K562 (cell line): ENCODE data around the gene PPP2R2D. TPM values are rescaled to one million over a fixed set of nuclear protein-coding genes. Genes with fewer than 3 reads are reported as not detected.
A peak's percentile ranks its signal among the peaks of the same experiment; 100 is the strongest.

Experiments
- ATAC-seq: fragments of 200-7000 bp; cut with Tn5 transposase; 3 replicates; pipeline ENCODE4 v1.9.1; 2020; ENCODE audit warnings: moderate library complexity
- BruUV-seq: library from RNA; stranded (reverse); fragments of 400-500 nt; replicated peaks from 2 replicates; lab custom pipeline; 2021; lab: Mats Ljungman, UMichigan
- CTCF ChIA-PET: fragments of 300-600 bp; formaldehyde crosslinking; extraction: SDS; loops from one replicate; lab custom pipeline; 2021; ENCODE audit warnings: low intra/inter-chr PET ratio; lab: Yijun Ruan, JAX
- POLR2A ChIA-PET: fragments of 300-600, 350-650 bp; sonication (Branson Sonifier 250); formaldehyde crosslinking; extraction: SDS; loops from one replicate; lab custom pipeline; 2021; ENCODE audit warnings: antibody characterized with exemption, inconsistent platforms; lab: Yijun Ruan, JAX
- DNase-seq, 4 experiments: peaks; one replicate each; pipeline versions ENCODE4 v3.0.0 to v3.0.0-alpha.2; 2011 to 2018; ENCODE audit warnings: low spot score in 3 of 4, mixed read lengths in 3 of 4; ENCODE audit errors: extremely low read depth in 1 of 4
- FAIRE-seq: peaks from 2 replicates; lab custom pipeline; 2011; peaks lifted over from hg19 to GRCh38; lab: Jason Lieb, UNC
- H2AFZ ChIP-seq: 2 replicates; pipeline ENCODE4 v1.6.0; 2011; ENCODE audit warnings: low read depth, low read length, control low read depth, inconsistent platforms
- H3K27ac ChIP-seq: fragments of 200-600 bp; 3 replicates; pipeline ENCODE4 v1.8.0; 2011; ENCODE audit warnings: low read depth, mild to moderate bottlenecking, control low read depth, inconsistent platforms, low read length, moderate library complexity, mixed read lengths; ENCODE audit errors: extremely low read depth
- H3K27me3 ChIP-seq, 2 experiments: fragments of 300-600 bp in 1 of 2; 2 replicates in 1 of 2; 3 replicates in 1 of 2; pipeline versions ENCODE4 v1.6.0 to v1.8.0; 2011; ENCODE audit warnings: inconsistent platforms in 2 of 2, low read length in 2 of 2, mild to moderate bottlenecking in 1 of 2, mixed read lengths in 1 of 2, moderate library complexity in 1 of 2; ENCODE audit not compliant: control insufficient read depth in 2 of 2, insufficient read depth in 2 of 2
- H3K36me3 ChIP-seq: fragments of 300-600 bp; 3 replicates; pipeline ENCODE4 v1.8.0; 2011; ENCODE audit warnings: mild to moderate bottlenecking, low read length, inconsistent platforms; ENCODE audit not compliant: control insufficient read depth, insufficient read depth
- H3K4me1 ChIP-seq, 2 experiments: fragments of 200-600 bp in 1 of 2; replicated peaks in 1 of 2; 2 replicates in 1 of 2; 3 replicates in 1 of 2; pipeline versions ENCODE4 v1.5.1 to v1.8.0; 2011; ENCODE audit warnings: inconsistent platforms in 2 of 2, low read length in 2 of 2, mild to moderate bottlenecking in 1 of 2, mixed read lengths in 1 of 2, moderate library complexity in 1 of 2; ENCODE audit not compliant: control insufficient read depth in 2 of 2, insufficient read depth in 2 of 2
- H3K4me2 ChIP-seq: 2 replicates; pipeline ENCODE4 v1.6.1; 2011; ENCODE audit warnings: low read length, control low read depth, inconsistent platforms, mixed read lengths; ENCODE audit not compliant: insufficient read depth
- H3K4me3 ChIP-seq: fragments of 200-600 bp; sonication (generic), shearing (Covaris generic); 2 replicates; pipeline ENCODE4 v1.5.1; 2016; ENCODE audit warnings: control low read depth, inconsistent platforms
- H3K79me2 ChIP-seq: fragments of 200-600 bp; 3 replicates; pipeline ENCODE4 v1.8.0; 2011; ENCODE audit warnings: low read length, inconsistent platforms; ENCODE audit not compliant: control insufficient read depth, insufficient read depth
- H3K9ac ChIP-seq, 2 experiments: 2 replicates each; pipeline versions ENCODE4 v1.6.0 to v1.6.1; 2011; ENCODE audit warnings: low read depth in 2 of 2, low read length in 2 of 2, control low read depth in 1 of 2, inconsistent platforms in 1 of 2, mild to moderate bottlenecking in 1 of 2, mixed read lengths in 1 of 2; ENCODE audit not compliant: insufficient read depth in 1 of 2
- H3K9me1 ChIP-seq: one replicate; pipeline ENCODE4 v1.6.0; 2011; ENCODE audit warnings: inconsistent platforms, mild to moderate bottlenecking, low read length, moderate library complexity; ENCODE audit not compliant: control insufficient read depth, insufficient read depth
- H3K9me3 ChIP-seq: replicated peaks from 2 replicates; pipeline ENCODE4 v1.5.1; 2011; ENCODE audit warnings: low read depth, low read length, inconsistent platforms; ENCODE audit not compliant: control insufficient read depth, insufficient read depth
- H4K20me1 ChIP-seq: replicated peaks from 2 replicates; pipeline ENCODE4 v1.6.1; 2011; ENCODE audit warnings: low read length, inconsistent platforms, mixed read lengths; ENCODE audit not compliant: control insufficient read depth, insufficient read depth
- BACH1 ChIP-seq: fragments of 200-800 bp; sonication (Bioruptor generic); IDR thresholded peaks from 2 replicates; pipeline ENCODE4 v1.6.1; 2016; ENCODE audit warnings: missing genetic modification characterization, missing compliant biosample characterization
- ETV1 ChIP-seq: fragments of 450-650 bp; conservative IDR thresholded peaks from 2 replicates; pipeline ENCODE4 v1.6.1; 2016; ENCODE audit warnings: missing genetic modification characterization, control low read depth, low read depth, missing compliant biosample characterization
- FOXJ2 ChIP-seq: fragments of 200-800 bp; sonication (Bioruptor generic); IDR thresholded peaks from 2 replicates; pipeline ENCODE4 v1.6.1; 2016; ENCODE audit warnings: missing genetic modification characterization, missing compliant biosample characterization
- FOXM1 ChIP-seq, 2 experiments: fragments of 450-650 bp in 1 of 2; sonication (generic) in 1 of 2; formaldehyde crosslinking in 1 of 2; IDR thresholded peaks; 2 replicates each; pipeline versions ENCODE4 v1.6.1 to v1.9.0; 2017 to 2022; ENCODE audit warnings: low read depth in 2 of 2, mild to moderate bottlenecking in 2 of 2, missing genetic modification reagents in 1 of 2, moderate library complexity in 1 of 2
- GABPB1 ChIP-seq: sonication (generic); formaldehyde crosslinking; IDR thresholded peaks from 2 replicates; pipeline ENCODE4 v1.8.0; 2022; ENCODE audit warnings: mild to moderate bottlenecking, missing genetic modification reagents
- HMG20A ChIP-seq: fragments of 450-650 bp; formaldehyde crosslinking; conservative IDR thresholded peaks from 2 replicates; pipeline ENCODE4 v1.4.0; 2020; ENCODE audit warnings: mild to moderate bottlenecking, mixed read lengths
- SRF ChIP-seq, 2 experiments: fragments of 250-450, 450-650 bp in 1 of 2; sonication (Bioruptor Pico) in 1 of 2; sonication (generic) in 1 of 2; formaldehyde crosslinking; IDR thresholded peaks; 2 replicates each; pipeline versions ENCODE4 v1.5.0 to v1.5.1; 2020 to 2022; ENCODE audit warnings: mild to moderate bottlenecking in 1 of 2, missing genetic modification reagents in 1 of 2
- SRSF1 ChIP-seq: fragments of 200-400 bp; formaldehyde crosslinking; IDR thresholded peaks from 2 replicates; pipeline ENCODE4 v1.6.1; 2017; ENCODE audit warnings: mild to moderate bottlenecking, low read depth, low read length, moderate library complexity
- ZBTB7A ChIP-seq: IDR thresholded peaks from 2 replicates; pipeline ENCODE4 v1.6.1; 2011; ENCODE audit warnings: low read depth, mild to moderate bottlenecking, low read length, moderate library complexity, borderline replicate concordance; ENCODE audit not compliant: control insufficient read depth
- ZFP30 ChIP-seq: fragments of 250-450 bp; sonication (Bioruptor Pico); IDR thresholded peaks from 2 replicates; pipeline ENCODE4 v1.8.0; 2022; ENCODE audit warnings: moderate library complexity, mild to moderate bottlenecking, inconsistent platforms, borderline replicate concordance
- ZNF347 ChIP-seq: fragments of 450-650 bp; formaldehyde crosslinking; IDR thresholded peaks from 2 replicates; pipeline ENCODE4 v1.4.0; 2020; ENCODE audit warnings: low read depth, mild to moderate bottlenecking, moderate library complexity
- WGBS: fragments of 100-300 bp; shearing (Covaris generic); methylation state at CpG from one replicate; pipeline ENCODE4 v1.1.6; 2016; ENCODE audit warnings: low coverage, mixed read lengths; ENCODE audit not compliant: insufficient coverage; ENCODE audit errors: missing lambda C conversion rate; 5-methylcytosine and 5-hydroxymethylcytosine counted together
- in situ Hi-C: fragments of 300-500 bp; cut with MboI; formaldehyde crosslinking; loops from 4 replicates; pipeline ENCODE4 v1.15.0; 2018; ENCODE audit warnings: inconsistent platforms, mixed read lengths
- intact Hi-C: fragments of 100-400 bp; cut with micrococcal nuclease; formaldehyde crosslinking; loops from 2 replicates; pipeline ENCODE4 v1.14.2; 2022
- polyA plus RNA-seq, 8 experiments: library from polyadenylated mRNA; depleted of rRNA in 4 of 8; stranded (reverse) in 5 of 8; unstranded in 3 of 8; fragments of >200 nt; fragmentation: Nextera tagmentation in 2 of 8; fragmentation: Illumina TruSeq in 1 of 8; extraction: Ambion mirVana in 2 of 8; extraction: Trizol in 1 of 8; gene quantifications; 2 replicates each; pipeline versions ENCODE4 v1.2.1 to v1.2.3, GENCODE V29; 2011 to 2014; ENCODE audit warnings: inconsistent platforms in 1 of 8, missing spikeins in 1 of 8
- total RNA-seq, 7 experiments: library from RNA; depleted of rRNA in 6 of 7; stranded (reverse); fragments of >200 nt in 6 of 7; fragmentation: Illumina TruSeq in 2 of 7; extraction: Trizol in 2 of 7; gene quantifications; 2 replicates each; pipeline versions ENCODE4 v1.2.1 to v1.2.3, GENCODE V29; 2011 to 2021; ENCODE audit warnings: low replicate concordance in 1 of 7
- TF ChIP-seq, protein P1 (sequence below), 2 experiments: fragments of 250-450 bp in 1 of 2; fragments of 450-650 bp in 1 of 2; sonication (Bioruptor Pico) in 1 of 2; IDR thresholded peaks; 2 replicates each; pipeline versions ENCODE4 v1.6.1 to v1.8.0; 2016 to 2021; ENCODE audit warnings: mild to moderate bottlenecking in 2 of 2, moderate library complexity in 2 of 2, missing compliant biosample characterization in 1 of 2, missing genetic modification characterization in 1 of 2
- TF ChIP-seq, protein P2 (sequence below): fragments of 450-650 bp; formaldehyde crosslinking; IDR thresholded peaks from 2 replicates; pipeline ENCODE4 v1.4.0; 2020; ENCODE audit warnings: mild to moderate bottlenecking, moderate library complexity
- TF ChIP-seq, protein P3 (sequence below), 3 experiments: fragments of 200-800 bp in 1 of 3; fragments of 250-450 bp in 1 of 3; fragments of 450-650 bp in 1 of 3; sonication (Bioruptor Pico) in 1 of 3; sonication (Bioruptor generic) in 1 of 3; formaldehyde crosslinking in 1 of 3; IDR thresholded peaks; 2 replicates each; pipeline versions ENCODE4 v1.6.1 to v1.8.0; 2016 to 2022; ENCODE audit warnings: mild to moderate bottlenecking in 2 of 3, missing genetic modification characterization in 2 of 3, missing compliant biosample characterization in 1 of 3, moderate library complexity in 1 of 3

The PPP2R2D gene
- total and polyA plus RNA-seq, 9 of the 15 experiments (the other 6 are each of a cell fraction or from before 2014, with no cell fraction given), result 1.9 to 37.0 (median 26.8) TPM

DNA sequence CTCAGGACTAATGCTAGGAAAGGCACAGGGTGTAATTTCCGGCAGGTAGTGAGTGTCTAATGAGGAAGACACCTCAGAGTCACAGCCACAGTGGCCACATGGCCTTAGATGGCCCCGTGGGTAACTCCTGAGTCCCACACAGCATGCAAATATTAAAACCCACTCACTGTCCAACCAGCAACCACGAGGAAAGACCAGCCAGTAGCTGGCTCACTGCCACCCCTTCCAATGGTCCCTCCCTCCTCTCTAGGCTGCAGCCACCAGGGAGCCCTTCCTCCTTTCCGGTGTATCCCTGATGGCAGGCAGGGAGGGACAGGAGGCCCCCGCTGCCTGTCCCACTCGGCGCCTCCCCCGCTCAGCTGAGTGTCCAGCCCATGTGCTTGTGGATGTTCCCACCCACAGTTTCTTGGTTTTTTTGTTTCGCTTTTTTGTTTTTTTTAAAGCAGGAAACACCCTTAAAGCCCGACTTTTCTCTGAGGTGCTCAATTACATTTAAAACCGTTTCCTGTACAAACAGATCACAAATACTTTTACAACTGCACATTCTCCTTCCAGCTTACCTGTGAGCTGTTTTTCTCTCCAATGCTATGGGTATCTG lies 71.8 kb downstream of the PPP2R2D start:
- 33% methylated on average over 10 of the region's 11 CpGs for WGBS
- FAIRE-seq, result no peak
- peak; percentile 88 for ATAC-seq
- no peaks in the 10 kb centered on the region for H3K27me3 ChIP-seq
- H3K36me3 ChIP-seq, result peaks cover 85% of the 10 kb centered on the region; the same call in 2 of the 3 replicates
- in situ Hi-C loops, result no loop called here
- peaks cover 3 to 7% of the 10 kb centered on the region in 2 experiments; a peak in 4 of 5 replicates for H3K4me1 ChIP-seq
- no peaks in the 10 kb centered on the region for H3K9me3 ChIP-seq
- H3K4me3 ChIP-seq, result no peak overlapping the region
- H2AFZ ChIP-seq, result no peak overlapping the region
- H3K27ac ChIP-seq, result no peak overlapping the region
- H3K9ac ChIP-seq, result no peak overlapping the region
- H3K9me1 ChIP-seq, result peaks cover 4% of the 10 kb centered on the region
- no peak overlapping the region for H3K4me2 ChIP-seq
- peaks cover 58% of the 10 kb centered on the region for H3K79me2 ChIP-seq
- CTCF ChIA-PET, result no interaction called here
- peak; percentile 35 to 54 (median 50) for DNase-seq
- H4K20me1 ChIP-seq, result peaks cover 33% of the 10 kb centered on the region
- intact Hi-C loops, result no loop called here
- POLR2A ChIA-PET, result interaction anchor here (0.9 to 1.3 kb wide), 2 partner anchors 10 to 29 kb away, joined by 3 to 5 read pairs; no protein-coding TSS in a partner anchor
- BruUV-seq, result no TSS peak
- TF ChIP-seq, protein P1, sequence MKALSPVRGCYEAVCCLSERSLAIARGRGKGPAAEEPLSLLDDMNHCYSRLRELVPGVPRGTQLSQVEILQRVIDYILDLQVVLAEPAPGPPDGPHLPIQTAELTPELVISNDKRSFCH (CRISPR knock-in tag; IDR thresholded peaks at IDR 0.05), result no peak
- TF ChIP-seq, protein P1 (tag; IDR thresholded peaks at IDR 0.05), result no peak
- TF ChIP-seq HMG20A, result no peak
- peak; percentile 43; the same call in 1 of the 2 replicates for TF ChIP-seq ETV1 (tag)
- no peak for TF ChIP-seq ZFP30 (CRISPR knock-in tag)
- no peak for TF ChIP-seq SRF (CRISPR knock-in tag; IDR thresholded peaks at IDR 0.05)
- no peak for TF ChIP-seq GABPB1
- TF ChIP-seq, protein P2, sequence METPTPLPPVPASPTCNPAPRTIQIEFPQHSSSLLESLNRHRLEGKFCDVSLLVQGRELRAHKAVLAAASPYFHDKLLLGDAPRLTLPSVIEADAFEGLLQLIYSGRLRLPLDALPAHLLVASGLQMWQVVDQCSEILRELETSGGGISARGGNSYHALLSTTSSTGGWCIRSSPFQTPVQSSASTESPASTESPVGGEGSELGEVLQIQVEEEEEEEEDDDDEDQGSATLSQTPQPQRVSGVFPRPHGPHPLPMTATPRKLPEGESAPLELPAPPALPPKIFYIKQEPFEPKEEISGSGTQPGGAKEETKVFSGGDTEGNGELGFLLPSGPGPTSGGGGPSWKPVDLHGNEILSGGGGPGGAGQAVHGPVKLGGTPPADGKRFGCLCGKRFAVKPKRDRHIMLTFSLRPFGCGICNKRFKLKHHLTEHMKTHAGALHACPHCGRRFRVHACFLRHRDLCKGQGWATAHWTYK (CRISPR knock-in tag), result no peak
- TF ChIP-seq, protein P3, sequence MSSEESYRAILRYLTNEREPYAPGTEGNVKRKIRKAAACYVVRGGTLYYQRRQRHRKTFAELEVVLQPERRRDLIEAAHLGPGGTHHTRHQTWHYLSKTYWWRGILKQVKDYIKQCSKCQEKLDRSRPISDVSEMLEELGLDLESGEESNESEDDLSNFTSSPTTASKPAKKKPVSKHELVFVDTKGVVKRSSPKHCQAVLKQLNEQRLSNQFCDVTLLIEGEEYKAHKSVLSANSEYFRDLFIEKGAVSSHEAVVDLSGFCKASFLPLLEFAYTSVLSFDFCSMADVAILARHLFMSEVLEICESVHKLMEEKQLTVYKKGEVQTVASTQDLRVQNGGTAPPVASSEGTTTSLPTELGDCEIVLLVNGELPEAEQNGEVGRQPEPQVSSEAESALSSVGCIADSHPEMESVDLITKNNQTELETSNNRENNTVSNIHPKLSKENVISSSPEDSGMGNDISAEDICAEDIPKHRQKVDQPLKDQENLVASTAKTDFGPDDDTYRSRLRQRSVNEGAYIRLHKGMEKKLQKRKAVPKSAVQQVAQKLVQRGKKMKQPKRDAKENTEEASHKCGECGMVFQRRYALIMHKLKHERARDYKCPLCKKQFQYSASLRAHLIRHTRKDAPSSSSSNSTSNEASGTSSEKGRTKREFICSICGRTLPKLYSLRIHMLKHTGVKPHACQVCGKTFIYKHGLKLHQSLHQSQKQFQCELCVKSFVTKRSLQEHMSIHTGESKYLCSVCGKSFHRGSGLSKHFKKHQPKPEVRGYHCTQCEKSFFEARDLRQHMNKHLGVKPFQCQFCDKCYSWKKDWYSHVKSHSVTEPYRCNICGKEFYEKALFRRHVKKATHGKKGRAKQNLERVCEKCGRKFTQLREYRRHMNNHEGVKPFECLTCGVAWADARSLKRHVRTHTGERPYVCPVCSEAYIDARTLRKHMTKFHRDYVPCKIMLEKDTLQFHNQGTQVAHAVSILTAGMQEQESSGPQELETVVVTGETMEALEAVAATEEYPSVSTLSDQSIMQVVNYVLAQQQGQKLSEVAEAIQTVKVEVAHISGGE (CRISPR knock-in tag; IDR thresholded peaks at IDR 0.05), result no peak
- no peak for TF ChIP-seq FOXJ2 (tag)
- TF ChIP-seq FOXM1 (IDR thresholded peaks at IDR 0.05; ENCODE audit: low read depth), result no peak
- no peak for TF ChIP-seq FOXM1 (CRISPR knock-in tag; IDR thresholded peaks at IDR 0.05; ENCODE audit: low read depth)
- TF ChIP-seq ZNF347, result no peak
- TF ChIP-seq SRSF1, result no peak
- TF ChIP-seq BACH1 (tag), result no peak
- TF ChIP-seq ZBTB7A, result no peak
